IPS-18a (cell line): ENCODE results near the gene SAP25.
"Not testable (repeated sequence)": the region's sequence is repeated elsewhere in the genome, so short reads cannot be mapped to it uniquely, and the experiment has no call there.

ENCODE experiments used
- H3K27ac ChIP-seq: one replicate; pipeline ENCODE4 v1.5.1; 2013; ENCODE audit warnings: low read length
- H3K27me3 ChIP-seq: one replicate; pipeline ENCODE4 v1.6.1; 2013; ENCODE audit warnings: mild to moderate bottlenecking, low read length; ENCODE audit not compliant: control insufficient read depth, insufficient read depth
- H3K36me3 ChIP-seq: one replicate; pipeline ENCODE4 v1.6.1; 2013; ENCODE audit warnings: low read depth, low read length; ENCODE audit not compliant: control insufficient read depth
- H3K4me1 ChIP-seq: one replicate; pipeline ENCODE4 v1.6.1; 2013; ENCODE audit warnings: low read depth, low read length; ENCODE audit not compliant: control insufficient read depth
- H3K4me3 ChIP-seq: one replicate; pipeline ENCODE4 v1.5.1; 2013; ENCODE audit warnings: low read length
- H3K9ac ChIP-seq: one replicate; pipeline ENCODE4 v1.6.1; 2013; ENCODE audit warnings: mild to moderate bottlenecking, low read length, moderate library complexity
- H3K9me3 ChIP-seq: one replicate; pipeline ENCODE4 v1.6.1; 2013; ENCODE audit warnings: low read depth, low read length; ENCODE audit not compliant: control insufficient read depth

SAP25 gene

DNA sequence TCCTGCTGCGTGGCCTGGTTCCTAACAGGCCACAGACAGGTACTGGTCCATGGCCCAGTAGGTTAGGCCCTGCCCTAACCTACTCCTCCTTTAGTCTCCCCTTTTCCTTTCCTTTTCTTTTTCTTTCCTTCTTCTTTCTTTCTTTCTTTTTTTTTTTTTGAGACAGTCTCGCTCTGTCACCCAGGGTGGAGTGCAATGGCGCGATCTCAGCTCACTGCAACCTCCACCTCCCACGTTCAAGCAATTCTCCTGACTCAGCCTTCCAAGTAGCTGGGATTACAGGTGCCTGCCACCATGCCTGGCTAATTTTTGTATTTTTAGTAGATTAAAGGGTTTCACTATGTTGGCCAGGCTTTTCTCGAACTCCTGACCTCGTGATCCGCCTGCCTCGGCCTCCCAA lies 37.7 kb downstream of the SAP25 start:
- H3K9me3 ChIP-seq, H3K4me3 ChIP-seq, H3K4me1 ChIP-seq, H3K36me3 ChIP-seq, H3K27ac ChIP-seq, H3K9ac ChIP-seq: not testable (repeated sequence)
- H3K27me3 ChIP-seq: peaks cover 14% of the 10 kb centered on the region

DNA sequence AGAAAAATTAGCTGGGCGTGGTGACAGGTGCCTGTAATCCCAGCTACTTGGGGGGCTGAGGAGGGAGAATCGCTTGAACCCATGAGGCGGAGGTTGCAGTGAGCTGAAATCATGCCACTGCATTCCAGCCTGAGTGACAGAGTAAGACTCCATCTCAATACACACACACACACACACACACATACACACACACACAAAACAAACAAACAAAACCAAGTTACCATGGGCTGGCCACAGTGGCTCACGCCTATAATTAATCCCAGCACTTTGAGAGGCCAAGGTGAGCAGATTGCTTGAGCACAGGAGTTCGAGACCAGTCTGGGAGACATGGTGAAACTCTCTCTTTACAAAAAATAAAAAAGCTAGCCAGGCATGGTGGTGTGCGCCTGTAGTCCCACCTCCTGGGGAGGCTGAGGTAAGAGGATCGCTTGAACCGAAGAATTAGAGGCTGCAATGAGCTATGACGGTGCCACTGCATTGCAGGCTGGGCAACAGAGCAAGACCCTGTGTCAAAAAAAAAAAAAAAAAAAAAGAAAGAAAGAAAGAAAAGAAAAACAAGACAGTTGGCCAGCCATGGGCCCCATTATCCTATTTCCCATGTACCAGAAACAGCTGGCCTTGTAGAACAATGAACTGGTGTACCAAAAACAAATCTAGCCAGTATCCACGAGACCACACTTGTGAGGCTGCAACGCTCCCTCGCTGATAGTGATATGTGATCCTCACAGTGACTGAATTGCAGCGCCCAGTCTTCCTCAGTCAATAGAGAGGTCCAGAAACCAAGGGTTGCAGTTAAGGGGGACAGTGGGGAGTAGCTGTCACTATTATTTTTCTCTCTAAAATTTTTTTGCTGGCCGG lies 41.3 kb downstream of the SAP25 start:
- H3K27ac ChIP-seq: no peak overlapping the region
- H3K4me1 ChIP-seq: no peaks in the 10 kb centered on the region
- H3K9ac ChIP-seq: no peak overlapping the region
- H3K4me3 ChIP-seq: no peak overlapping the region
- no peaks in the 10 kb centered on the region for H3K9me3 ChIP-seq
- H3K27me3 ChIP-seq: no peaks in the 10 kb centered on the region
- no peaks in the 10 kb centered on the region for H3K36me3 ChIP-seq

DNA sequence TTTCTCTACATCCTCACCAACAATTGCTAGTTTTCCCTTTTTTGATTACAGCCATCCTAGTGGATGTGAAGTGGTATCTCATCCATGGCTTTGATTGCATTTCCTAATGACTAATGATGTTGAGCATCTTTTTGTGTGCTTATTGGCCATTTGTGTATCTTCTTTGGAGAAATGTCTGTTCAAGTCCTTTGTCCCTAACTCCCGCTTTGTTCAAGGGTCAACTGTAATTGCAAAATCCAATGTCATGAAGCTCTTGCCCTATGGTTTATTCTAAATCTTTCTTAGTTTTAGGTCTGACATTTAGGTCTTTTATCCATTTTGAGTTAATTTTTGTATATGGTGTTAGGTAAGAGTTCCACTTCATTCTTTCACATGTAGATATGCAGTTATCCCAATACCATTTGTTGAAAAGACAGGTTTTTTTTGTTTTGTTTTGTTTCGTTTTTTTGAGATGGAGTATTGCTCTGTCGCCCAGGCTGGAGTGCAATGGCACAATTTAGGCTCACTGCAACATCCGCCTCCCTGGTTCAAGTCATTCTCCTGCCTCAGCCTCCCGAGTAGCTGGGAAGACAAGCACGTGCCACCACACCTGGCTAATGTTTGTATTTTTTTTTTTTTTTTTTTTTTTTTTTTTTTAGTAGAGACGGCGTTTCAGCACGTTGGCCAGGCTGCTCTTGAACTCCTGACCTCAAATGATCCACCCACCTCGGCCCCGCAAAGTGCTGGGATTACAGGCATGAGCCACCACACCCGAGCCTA lies 45.4 kb downstream of the SAP25 start:
- H3K4me1 ChIP-seq, H3K4me3 ChIP-seq: not testable (repeated sequence)

DNA sequence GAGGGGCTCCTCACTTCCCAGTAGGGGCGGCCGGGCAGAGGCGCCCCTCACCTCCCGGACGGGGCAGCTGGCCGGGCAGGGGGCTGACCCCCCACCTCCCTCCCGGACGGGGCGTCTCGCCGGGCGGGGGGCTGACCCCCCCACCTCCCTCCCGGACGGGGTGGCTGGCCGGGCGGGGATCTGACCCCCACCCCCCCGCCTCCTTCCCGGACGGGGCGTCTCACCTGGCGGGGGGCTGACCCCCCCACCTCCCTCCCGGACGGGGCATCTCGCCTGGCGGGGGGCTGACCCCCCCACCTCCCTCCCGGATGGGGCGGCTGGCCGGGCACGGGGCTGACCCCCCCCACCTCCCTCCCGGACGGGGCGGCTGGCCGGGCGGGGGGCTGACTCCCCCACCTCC lies 50.5 kb downstream of the SAP25 start:
- not testable (repeated sequence) for H3K4me3 ChIP-seq, H3K36me3 ChIP-seq, H3K4me1 ChIP-seq, H3K27ac ChIP-seq, H3K9me3 ChIP-seq, H3K9ac ChIP-seq, H3K27me3 ChIP-seq

More for the DNA sequence above, 45.4 kb downstream of the SAP25 start:
- not testable (repeated sequence) for H3K36me3 ChIP-seq, H3K9ac ChIP-seq, H3K9me3 ChIP-seq, H3K27ac ChIP-seq, H3K27me3 ChIP-seq
